K562 (cell line): ENCODE results near the gene DDOST. TPM values are rescaled to one million over a fixed set of nuclear protein-coding genes. Genes with fewer than 3 reads are reported as not detected.
A peak's percentile ranks its signal among the peaks of the same experiment; 100 is the strongest.

ENCODE experiments used
- BCOR ChIP-seq: fragments of 450-650 bp; IDR thresholded peaks from 2 replicates; pipeline ENCODE4 v1.6.1; 2016
- CSDE1 ChIP-seq, 2 experiments: fragments of 450-650 bp; IDR thresholded peaks; 2 replicates each; pipeline ENCODE4 v1.6.1; 2016; ENCODE audit warnings: mild to moderate bottlenecking in 1 of 2
- CXXC5 ChIP-seq: fragments of 250-450 bp; sonication (Bioruptor Pico); IDR thresholded peaks from 2 replicates; pipeline ENCODE4 v1.8.0; 2022; ENCODE audit warnings: inconsistent platforms, mild to moderate bottlenecking, moderate library complexity
- DIDO1 ChIP-seq: fragments of 450-650 bp; IDR thresholded peaks from 2 replicates; pipeline ENCODE4 v1.6.1; 2016; ENCODE audit warnings: low read depth, missing biosample characterization, missing genetic modification characterization
- EGR1 ChIP-seq: fragments of 450-650 bp; conservative IDR thresholded peaks from 2 replicates; pipeline ENCODE4 v1.6.1; 2017; ENCODE audit warnings: mild to moderate bottlenecking
- ERF ChIP-seq: fragments of 450-650 bp; formaldehyde crosslinking; IDR thresholded peaks from 2 replicates; pipeline ENCODE4 v1.4.0; 2020; ENCODE audit warnings: mild to moderate bottlenecking, mixed read lengths
- ESRRA ChIP-seq: fragments of 450-650 bp; IDR thresholded peaks from 2 replicates; pipeline ENCODE4 v1.6.1; 2014; ENCODE audit warnings: low read depth, mild to moderate bottlenecking, moderate library complexity, borderline replicate concordance
- ETV5 ChIP-seq: sonication (generic); formaldehyde crosslinking; IDR thresholded peaks from 2 replicates; pipeline ENCODE4 v1.4.0; 2020; ENCODE audit warnings: low read depth, mild to moderate bottlenecking, missing genetic modification reagents
- HDAC2 ChIP-seq: fragments of 450-650 bp; IDR thresholded peaks from 2 replicates; pipeline ENCODE4 v1.6.1; 2016; ENCODE audit warnings: mild to moderate bottlenecking
- NBN ChIP-seq: fragments of 450-650 bp; IDR thresholded peaks from 2 replicates; pipeline ENCODE4 v1.6.1; 2016; ENCODE audit warnings: low read depth, mild to moderate bottlenecking
- PHF8 ChIP-seq: fragments of 200-600 bp; sonication (generic); IDR thresholded peaks from 2 replicates; pipeline ENCODE4 v1.6.1; 2012; ENCODE audit warnings: mixed run types, mild to moderate bottlenecking, inconsistent platforms, low read length, moderate library complexity, borderline replicate concordance
- POLR2G ChIP-seq: fragments of 200-400 bp; formaldehyde crosslinking; IDR thresholded peaks from 2 replicates; pipeline ENCODE4 v1.6.1; 2017; ENCODE audit warnings: low read depth, mild to moderate bottlenecking, antibody characterized with exemption, low read length, moderate library complexity
- RAD21 ChIP-seq, 2 experiments: fragments of 250-450 bp in 1 of 2; fragments of 450-650 bp in 1 of 2; sonication (Bioruptor Pico) in 1 of 2; formaldehyde crosslinking in 1 of 2; IDR thresholded peaks in 1 of 2; conservative IDR thresholded peaks in 1 of 2; 2 replicates each; pipeline versions ENCODE4 v1.4.0 to v1.8.0; 2020 to 2022; ENCODE audit warnings: mild to moderate bottlenecking in 2 of 2, moderate library complexity in 1 of 2
- RB1 ChIP-seq: fragments of 450-650 bp; IDR thresholded peaks from 2 replicates; pipeline ENCODE4 v1.6.1; 2017; ENCODE audit warnings: low read depth, mild to moderate bottlenecking
- RUNX1 ChIP-seq: sonication (generic); IDR thresholded peaks from 2 replicates; pipeline ENCODE4 v1.6.1; 2016; ENCODE audit warnings: antibody characterized with exemption, low read depth
- TCF3 ChIP-seq: sonication (generic); formaldehyde crosslinking; IDR thresholded peaks from 2 replicates; pipeline ENCODE4 v1.4.0; 2020; ENCODE audit warnings: mild to moderate bottlenecking, missing genetic modification reagents
- USF1 ChIP-seq: sonication (generic); formaldehyde crosslinking; IDR thresholded peaks from 2 replicates; pipeline ENCODE4 v1.9.0; 2022; ENCODE audit warnings: mild to moderate bottlenecking, missing genetic modification reagents
- ZBTB43 ChIP-seq: sonication (generic); formaldehyde crosslinking; IDR thresholded peaks from 2 replicates; pipeline ENCODE4 v1.8.0; 2023; ENCODE audit warnings: mild to moderate bottlenecking, missing genetic modification reagents
- ZFP36 ChIP-seq: fragments of 150-350 bp; IDR thresholded peaks from 2 replicates; pipeline ENCODE4 v1.6.1; 2018; ENCODE audit warnings: low read length, low read depth; ENCODE audit not compliant: partially characterized antibody
- ZFPM2 ChIP-seq: fragments of 250-450 bp; sonication (Bioruptor Pico); IDR thresholded peaks from 2 replicates; pipeline ENCODE4 v1.5.1; 2022; ENCODE audit warnings: mild to moderate bottlenecking
- ZNF217 ChIP-seq: sonication (generic); formaldehyde crosslinking; IDR thresholded peaks from 2 replicates; pipeline ENCODE4 v1.8.0; 2022; ENCODE audit warnings: mild to moderate bottlenecking, missing genetic modification reagents
- ZNF445 ChIP-seq: fragments of 250-450 bp; sonication (Bioruptor Pico); IDR thresholded peaks from 2 replicates; pipeline ENCODE4 v1.4.0; 2020; ENCODE audit warnings: low read depth, mild to moderate bottlenecking, moderate library complexity
- ZNF699 ChIP-seq: fragments of 250-450 bp; sonication (Bioruptor Pico); IDR thresholded peaks from 2 replicates; pipeline ENCODE4 v1.8.0; 2021; ENCODE audit warnings: mild to moderate bottlenecking, moderate library complexity; ENCODE audit not compliant: insufficient replicate concordance
- ZNF740 ChIP-seq, 3 experiments: fragments of 200-800 bp in 1 of 3; sonication (Bioruptor generic) in 1 of 3; sonication (generic) in 1 of 3; formaldehyde crosslinking in 1 of 3; IDR thresholded peaks; 2 replicates each; pipeline versions ENCODE4 v1.6.1 to v1.8.0; 2016 to 2022; ENCODE audit warnings: mild to moderate bottlenecking in 2 of 3, missing compliant biosample characterization in 2 of 3, missing genetic modification characterization in 2 of 3, missing genetic modification reagents in 1 of 3
- polyA plus RNA-seq, 8 experiments: library from polyadenylated mRNA; depleted of rRNA in 4 of 8; stranded (reverse) in 5 of 8; unstranded in 3 of 8; fragments of >200 nt; fragmentation: Nextera tagmentation in 2 of 8; fragmentation: Illumina TruSeq in 1 of 8; extraction: Ambion mirVana in 2 of 8; extraction: Trizol in 1 of 8; gene quantifications; 2 replicates each; pipeline versions ENCODE4 v1.2.1 to v1.2.3, GENCODE V29; 2011 to 2014; ENCODE audit warnings: inconsistent platforms in 1 of 8, missing spikeins in 1 of 8
- total RNA-seq, 7 experiments: library from RNA; depleted of rRNA in 6 of 7; stranded (reverse); fragments of >200 nt in 6 of 7; fragmentation: Illumina TruSeq in 2 of 7; extraction: Trizol in 2 of 7; gene quantifications; 2 replicates each; pipeline versions ENCODE4 v1.2.1 to v1.2.3, GENCODE V29; 2011 to 2021; ENCODE audit warnings: low replicate concordance in 1 of 7
- TF ChIP-seq, protein P1 (sequence below): sonication (generic); formaldehyde crosslinking; IDR thresholded peaks from 2 replicates; pipeline ENCODE4 v1.9.0; 2022; ENCODE audit warnings: mild to moderate bottlenecking, missing genetic modification reagents

The DDOST gene
- total and polyA plus RNA-seq, 9 of the 15 experiments (the other 6 are each of a cell fraction or from before 2014, with no cell fraction given): 173 to 306 (median 222) TPM

DNA sequence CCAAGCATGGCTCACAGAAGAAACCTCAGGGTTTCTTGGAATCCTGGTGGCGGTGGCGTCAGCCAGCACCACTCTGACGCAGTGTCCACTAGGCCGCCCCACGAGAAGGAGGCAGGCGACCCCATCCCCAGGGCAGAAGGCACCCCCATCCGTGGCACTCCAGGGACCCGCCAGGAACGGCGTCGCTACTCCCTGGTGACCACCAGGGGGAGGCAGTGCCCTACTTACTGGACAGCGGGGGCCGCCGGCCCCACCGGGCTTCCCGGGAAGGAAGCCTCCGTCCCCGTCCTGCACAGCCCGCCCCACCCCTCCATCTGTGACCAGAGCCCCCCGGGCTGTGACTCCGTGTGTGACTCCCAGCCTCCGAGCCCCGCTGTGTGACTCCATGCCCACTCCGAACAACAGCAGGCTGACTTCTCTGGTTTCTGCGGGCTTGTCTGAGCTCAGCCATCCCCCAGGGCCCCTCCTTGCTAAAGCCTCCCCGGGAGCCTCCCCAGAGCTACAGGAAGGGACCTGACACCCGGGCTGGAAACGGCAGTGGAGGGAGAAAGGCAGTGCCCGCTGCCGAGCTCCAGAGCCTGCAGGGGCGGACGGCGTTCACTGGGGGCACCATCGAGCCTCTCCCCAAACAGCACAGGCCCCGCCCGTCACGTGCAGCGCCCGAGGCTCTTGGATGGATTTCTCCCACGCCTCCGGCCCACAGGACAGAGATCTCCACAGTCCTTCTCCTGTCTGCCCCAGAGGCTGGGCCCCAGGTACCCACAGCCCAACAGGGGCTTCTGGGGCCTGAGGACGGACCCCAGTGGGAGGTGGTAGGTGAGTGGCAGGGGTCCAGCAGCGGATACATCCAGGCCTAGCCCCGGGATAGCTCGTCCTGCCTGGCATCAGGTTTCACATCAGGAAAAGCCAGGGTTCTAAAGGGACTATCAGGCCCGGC lies 35.5 kb upstream of the DDOST start (continued):
- TF ChIP-seq ETV5 (CRISPR knock-in tag) (peak; percentile 74), ZNF445 (CRISPR knock-in tag) (no peak), POLR2G (peak; percentile 52; the same call in 1 of the 2 replicates), EGR1 (peak; percentile 65), CSDE1 (IDR thresholded peaks at IDR 0.05) (no peak), RAD21 (CRISPR knock-in tag; conservative IDR thresholded peaks at IDR 0.05 in 1 of 2, IDR thresholded peaks at IDR 0.05 in 1 of 2) (peak; percentile 89 to 93), DIDO1 (peak; percentile 72), ZFP36 (peak; percentile 11), RB1 (peak; percentile 86), NBN (no peak), TCF3 (CRISPR knock-in tag) (peak; percentile 8; the same call in 1 of the 2 replicates), ERF (peak; percentile 47; the same call in 1 of the 2 replicates), USF1 (CRISPR knock-in tag) (peak; percentile 98), ZNF740 (CRISPR knock-in tag; IDR thresholded peaks at IDR 0.05) (peak; percentile 83), ZNF740 (tag; IDR thresholded peaks at IDR 0.05) (peak in 1 of 2 experiments; percentile 87; a peak in 2 of 4 replicates), ZNF217 (no peak), ZFPM2 (CRISPR knock-in tag) (no peak), ZNF699 (CRISPR knock-in tag) (no peak), RUNX1 (no peak; the same call in 1 of the 2 replicates), ZBTB43 (CRISPR knock-in tag) (0 out of 2 replicates have a peak, but pooled peaks have one; percentile 64), PHF8 (peak; percentile 18; the same call in 1 of the 2 replicates), CXXC5 (CRISPR knock-in tag) (peak; percentile 82), HDAC2 (0 out of 2 replicates have a peak, but pooled peaks have one; percentile 67), ESRRA (0 out of 2 replicates have a peak, but pooled peaks have one; percentile 11), BCOR (peak; percentile 63; the same call in 1 of the 2 replicates)
- TF ChIP-seq, protein P1, sequence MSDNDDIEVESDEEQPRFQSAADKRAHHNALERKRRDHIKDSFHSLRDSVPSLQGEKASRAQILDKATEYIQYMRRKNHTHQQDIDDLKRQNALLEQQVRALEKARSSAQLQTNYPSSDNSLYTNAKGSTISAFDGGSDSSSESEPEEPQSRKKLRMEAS (CRISPR knock-in tag): peak; percentile 84
